ENCODE data around the gene CNPY3.
"Not testable (repeated sequence)": the region's sequence is repeated elsewhere in the genome, so short reads cannot be mapped to it uniquely, and the experiment has no call there.

Gene CNPY3

DNA sequence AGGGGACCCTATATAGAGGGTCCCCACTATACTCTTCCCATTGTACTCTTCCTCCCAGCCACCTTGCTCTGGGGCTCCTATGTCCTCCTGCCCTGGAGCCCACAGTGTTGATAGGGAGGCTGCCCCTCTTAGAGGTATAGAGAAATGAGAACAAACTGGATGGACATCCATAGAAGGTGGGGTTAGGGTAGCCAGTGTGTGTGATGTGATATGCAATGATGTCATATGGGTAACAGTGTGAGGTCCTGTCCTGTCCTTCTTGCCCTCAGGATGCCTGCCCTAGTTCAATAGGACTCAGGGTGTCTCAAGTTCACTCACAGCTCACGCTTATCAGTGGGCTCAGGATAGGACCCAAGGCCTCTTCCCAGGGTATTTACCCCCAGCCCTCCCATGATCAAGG is 13.0 kb upstream of the CNPY3 start:
- no peak for DNase-seq

DNA sequence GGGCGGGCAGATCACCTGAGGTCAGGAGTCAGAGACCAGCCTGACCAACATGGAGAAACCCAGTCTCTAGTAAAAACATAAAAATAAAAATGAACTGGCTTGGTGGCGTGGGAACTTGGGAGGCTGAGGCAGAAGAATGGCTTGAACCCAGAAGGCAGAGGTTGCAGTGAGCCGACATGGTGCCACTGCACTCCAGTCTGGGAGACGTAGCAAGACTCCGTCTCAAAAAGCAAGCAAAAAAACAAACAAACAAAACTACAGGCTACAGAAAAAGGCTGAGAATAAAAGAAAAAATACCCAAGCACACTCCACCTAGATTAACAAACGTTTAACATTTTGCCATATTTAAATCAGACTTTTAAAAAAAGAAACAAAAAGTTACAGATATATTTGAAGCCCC is 7.5 kb upstream of the CNPY3 start:
- DNase-seq: no peak

DNA sequence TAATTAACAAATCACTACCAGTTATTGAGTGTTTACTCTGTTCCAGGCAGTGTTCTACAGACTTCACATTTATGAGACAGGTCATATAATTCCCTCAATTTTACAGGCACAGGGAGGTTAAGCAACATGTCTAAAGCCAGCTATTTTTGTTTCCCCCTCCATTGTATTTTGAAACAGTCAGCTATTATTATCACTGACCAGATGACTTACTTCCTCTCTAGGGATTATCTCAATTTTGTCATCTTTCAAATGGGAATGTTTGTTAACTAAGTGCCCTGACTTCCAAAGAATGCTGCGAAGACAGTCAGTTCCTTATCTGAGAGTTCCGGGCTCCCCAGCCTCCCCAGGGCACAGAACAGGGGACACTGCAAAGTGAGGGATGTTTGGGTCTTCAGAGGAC is 5.6 kb upstream of the CNPY3 start:
- DNase-seq: no peak

DNA sequence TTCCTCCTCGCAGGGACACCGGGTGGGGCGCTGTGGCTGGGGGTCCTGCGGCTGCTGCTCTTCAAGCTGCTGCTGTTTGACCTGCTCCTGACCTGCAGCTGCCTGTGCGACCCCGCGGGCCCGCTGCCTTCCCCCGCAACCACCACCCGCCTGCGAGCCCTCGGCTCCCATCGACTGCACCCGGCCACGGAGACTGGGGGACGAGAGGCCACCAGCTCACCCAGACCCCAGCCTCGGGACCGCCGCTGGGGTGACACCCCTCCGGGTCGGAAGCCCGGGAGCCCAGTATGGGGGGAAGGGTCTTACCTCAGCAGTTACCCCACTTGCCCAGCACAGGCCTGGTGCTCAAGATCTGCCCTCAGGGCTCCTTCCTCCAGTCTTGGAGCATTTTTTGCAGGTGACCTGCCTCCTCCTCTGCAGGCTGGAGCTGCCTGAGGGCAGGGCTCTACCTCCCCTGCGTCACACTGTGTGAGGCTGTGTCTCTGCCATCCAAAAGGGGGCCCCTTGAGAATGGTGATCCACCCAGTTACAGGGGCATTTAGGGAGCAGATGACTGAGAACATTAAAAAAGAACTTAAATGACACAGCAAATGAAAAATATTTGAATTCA is 3.9 kb upstream of the CNPY3 start:
- no peak for DNase-seq

DNA sequence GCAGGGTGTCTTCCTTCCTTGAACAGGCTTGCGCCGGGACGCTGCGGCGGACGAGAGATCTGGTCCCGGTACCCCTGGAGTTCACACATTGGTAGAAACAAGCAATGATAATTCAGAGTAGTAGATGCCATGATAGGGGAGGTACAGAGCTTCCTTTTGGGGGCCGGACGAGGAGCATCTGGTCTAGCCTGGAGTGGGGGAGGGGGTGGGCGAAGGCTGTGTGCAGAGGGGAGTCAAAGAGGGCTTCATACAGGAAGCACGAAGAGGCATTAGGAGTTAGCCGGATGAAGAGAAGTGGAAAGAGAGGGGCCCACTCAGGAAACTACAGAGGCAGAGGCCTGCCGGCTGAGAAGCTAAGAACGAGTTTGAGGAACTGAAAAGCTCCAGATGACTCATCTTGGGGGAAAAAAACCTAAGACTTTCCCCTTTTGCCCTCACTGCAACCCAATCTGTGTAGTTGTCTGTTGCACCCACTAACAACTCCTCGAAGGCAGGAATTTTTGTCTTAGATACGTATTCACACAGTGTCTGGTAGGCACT is 611 bp downstream of the CNPY3 start:
- DNase-seq: no peak

DNA sequence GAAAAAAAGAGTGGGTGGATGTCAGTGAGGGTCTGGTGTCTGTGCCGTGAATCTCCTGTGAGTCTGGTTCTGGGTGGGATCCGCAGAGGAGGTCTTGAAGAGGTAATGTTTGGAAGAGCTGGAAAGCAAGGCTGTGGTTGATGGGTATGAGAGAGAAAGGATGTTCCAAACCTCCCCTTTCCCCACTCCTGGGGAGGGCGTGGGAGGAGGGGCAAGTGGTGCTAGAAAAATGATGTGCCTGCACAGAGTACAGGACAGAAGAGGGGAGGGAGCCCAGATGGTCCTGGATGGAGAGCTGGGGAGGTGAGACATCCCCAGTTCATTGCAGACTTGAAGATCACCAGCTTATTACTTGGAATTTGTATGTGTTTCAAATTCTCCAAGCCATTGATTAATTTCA is 3.1 kb downstream of the CNPY3 start:
- no peak for DNase-seq

DNA sequence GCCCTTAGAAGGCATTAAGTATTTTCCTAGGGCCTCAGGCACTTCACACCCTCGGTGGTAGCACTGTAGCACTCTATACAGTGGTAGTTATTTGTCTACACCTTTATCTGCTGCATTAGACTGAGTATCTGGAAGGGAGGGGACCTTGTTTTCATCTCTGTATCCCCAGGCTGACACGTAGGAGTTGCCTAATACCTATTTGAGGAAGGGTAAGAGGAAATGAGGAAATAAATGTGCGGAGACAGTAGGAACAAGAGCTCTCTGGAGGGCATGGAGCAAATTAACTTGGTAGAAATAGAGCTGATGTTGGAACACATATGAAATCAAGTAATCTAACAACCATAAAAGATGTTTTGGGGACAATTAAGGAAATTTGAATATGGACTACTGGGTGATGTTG is 3.9 kb downstream of the CNPY3 start:
- no peak for DNase-seq

DNA sequence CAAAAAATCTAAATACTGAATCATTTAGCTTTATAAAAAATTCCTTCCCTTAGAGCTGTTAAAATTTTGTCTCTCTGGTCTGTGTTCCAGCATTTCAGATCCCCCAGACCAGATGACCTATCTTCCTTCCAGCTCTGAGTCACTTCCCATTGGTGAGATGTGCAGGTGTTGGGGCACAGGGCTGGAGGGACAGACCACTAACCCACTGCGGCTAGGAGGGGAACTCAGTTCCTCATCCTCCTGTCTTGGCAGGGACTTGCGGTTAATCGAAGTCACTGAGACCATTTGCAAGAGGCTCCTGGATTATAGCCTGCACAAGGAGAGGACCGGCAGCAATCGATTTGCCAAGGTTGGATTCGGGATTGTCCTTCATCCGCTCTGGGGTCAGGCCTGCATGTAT is 6.0 kb downstream of the CNPY3 start:
- no peak for DNase-seq

DNA sequence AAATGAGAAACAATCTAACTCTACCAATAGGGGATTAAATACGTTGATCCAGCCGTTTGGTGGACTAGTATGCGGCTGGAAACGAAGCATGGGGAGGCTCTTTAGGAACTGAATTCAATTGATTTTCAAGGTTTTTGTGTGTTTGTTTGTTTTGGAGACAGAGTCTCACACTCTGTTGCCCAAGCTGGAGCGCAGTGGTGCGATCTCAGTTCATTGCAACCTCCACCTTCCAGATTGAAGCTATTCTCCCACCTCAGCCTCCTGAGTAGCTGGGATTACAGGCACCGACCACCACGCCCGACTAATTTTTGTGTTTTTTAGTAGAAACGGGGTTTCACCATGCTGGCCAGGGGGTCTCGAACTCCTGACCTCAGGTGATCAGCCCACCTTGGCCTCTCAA is 7.1 kb downstream of the CNPY3 start:
- DNase-seq: no peak

DNA sequence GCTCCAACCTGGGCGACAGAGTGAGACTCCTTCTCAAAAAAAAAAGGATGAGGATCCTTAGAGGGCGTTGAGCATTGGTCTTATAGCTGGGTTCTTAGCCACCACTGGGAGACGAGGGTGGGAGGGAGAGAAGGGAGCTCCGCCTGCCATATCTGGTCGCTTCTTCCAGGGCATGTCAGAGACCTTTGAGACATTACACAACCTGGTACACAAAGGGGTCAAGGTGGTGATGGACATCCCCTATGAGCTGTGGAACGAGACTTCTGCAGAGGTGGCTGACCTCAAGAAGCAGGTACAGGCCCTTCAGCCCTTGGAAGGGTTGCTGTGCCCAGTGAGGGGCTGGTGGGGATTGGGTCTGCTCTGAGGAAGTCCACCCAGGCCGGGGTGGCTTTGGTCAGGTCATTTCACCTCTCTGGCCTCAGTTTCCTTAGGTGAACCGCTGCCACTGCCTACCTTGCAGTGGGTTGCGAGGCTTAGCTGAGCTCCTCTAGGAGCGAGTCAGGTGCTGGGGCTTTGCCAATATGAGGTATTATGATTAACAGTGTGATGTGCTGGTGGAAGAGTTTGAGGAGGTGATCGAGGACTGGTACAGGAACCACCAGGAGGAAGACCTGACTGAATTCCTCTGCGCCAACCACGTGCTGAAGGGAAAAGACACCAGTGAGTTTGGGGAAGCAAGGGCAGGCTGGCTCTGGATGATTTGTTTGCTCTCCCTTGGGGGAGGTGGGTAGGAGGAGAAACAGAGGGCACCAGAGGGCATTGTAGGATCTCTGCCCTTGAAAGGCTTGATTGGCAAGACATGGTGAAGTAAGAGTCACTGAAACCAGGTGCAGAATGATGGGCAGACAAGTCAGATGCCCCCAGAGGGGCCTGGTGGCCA is 8.5 kb downstream of the CNPY3 start:
- no peak for DNase-seq

DNA sequence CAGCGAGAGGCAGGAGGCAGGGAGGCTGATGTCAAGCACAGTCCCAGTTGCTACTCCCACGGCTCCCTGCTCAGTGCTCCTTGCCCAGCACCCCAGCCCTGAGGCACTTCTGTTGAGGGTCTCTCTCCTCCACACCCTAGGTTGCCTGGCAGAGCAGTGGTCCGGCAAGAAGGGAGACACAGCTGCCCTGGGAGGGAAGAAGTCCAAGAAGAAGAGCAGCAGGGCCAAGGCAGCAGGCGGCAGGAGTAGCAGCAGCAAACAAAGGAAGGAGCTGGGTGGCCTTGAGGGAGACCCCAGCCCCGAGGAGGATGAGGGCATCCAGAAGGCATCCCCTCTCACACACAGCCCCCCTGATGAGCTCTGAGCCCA is 9.1 kb downstream of the CNPY3 start:
- DNase-seq: no peak

DNA sequence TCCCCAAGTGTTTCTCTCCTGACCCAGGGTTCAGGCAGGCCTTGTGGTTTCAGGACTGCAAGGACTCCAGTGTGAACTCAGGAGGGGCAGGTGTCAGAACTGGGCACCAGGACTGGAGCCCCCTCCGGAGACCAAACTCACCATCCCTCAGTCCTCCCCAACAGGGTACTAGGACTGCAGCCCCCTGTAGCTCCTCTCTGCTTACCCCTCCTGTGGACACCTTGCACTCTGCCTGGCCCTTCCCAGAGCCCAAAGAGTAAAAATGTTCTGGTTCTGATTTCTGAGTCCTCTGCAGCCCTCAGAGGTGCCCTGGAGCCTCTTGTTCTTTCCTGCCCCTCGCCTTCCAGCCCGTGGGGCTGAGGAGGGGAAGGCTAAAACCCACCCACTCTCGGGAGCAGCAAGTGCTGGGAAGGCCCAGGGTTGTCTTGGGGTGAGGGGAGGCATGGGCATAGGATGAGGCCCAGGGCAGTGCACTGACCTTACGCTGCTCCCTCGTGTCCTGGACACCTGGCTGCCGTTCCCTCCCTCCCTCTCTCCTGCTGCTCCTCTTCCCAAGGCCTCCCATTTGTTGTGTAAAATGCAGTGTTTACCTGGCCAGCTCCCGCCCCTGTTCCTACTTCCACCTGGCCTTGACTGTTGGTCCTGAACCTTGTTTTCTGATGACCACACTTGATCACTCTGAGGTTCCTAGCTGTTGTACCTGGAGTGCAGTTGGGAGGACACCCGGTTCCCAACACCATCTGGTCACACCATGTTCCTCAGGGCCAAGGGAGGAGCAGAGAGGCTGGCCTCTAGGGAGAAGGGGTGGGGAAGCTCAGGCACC is 9.9 kb downstream of the CNPY3 start:
- DNase-seq: no peak

DNA sequence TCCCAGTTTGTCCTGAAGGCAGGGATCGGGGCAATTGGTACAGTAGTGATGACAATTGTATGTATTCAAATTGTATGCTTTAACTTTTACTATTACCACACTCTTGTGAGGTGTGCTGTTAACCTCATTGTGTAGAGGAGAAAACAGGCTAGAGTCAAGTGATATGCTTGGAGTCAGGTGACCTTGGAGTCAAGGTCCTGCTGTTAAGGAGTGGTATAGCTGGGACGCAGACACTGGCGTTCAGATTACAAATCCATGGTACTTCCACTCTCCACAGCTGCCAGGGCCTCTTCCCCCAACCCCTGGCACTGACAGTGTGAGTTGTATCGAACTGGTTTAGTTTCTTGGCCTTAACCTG is 10.5 kb downstream of the CNPY3 start:
- no peak for DNase-seq

DNA sequence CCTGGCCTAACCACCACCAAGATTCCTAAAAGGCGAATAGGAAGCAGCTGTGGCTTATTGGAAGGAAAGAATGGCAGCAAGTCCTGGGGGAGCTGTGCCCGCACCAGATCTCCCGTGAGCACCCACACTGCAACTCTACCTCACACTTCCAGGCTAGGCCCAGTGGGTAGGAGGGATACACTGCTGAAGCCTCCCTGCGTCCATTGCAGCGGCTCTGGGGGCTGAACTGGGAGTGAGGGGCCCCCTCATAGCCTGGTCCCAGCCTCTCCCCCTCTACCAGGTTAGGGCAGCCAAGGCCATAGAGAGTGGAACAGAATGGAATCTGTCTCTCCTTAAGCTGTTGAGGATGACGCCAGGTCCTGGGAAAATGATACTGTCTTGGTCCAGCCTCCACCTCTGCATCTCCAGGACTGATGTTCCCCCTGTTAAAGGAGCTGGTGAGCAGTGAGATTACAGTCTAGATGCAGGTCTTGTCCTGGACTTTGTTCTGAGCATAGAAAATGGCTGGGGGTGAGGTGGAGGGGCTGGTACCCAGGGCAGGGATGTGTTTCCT is 11.3 kb downstream of the CNPY3 start:
- DNase-seq: no peak

DNA sequence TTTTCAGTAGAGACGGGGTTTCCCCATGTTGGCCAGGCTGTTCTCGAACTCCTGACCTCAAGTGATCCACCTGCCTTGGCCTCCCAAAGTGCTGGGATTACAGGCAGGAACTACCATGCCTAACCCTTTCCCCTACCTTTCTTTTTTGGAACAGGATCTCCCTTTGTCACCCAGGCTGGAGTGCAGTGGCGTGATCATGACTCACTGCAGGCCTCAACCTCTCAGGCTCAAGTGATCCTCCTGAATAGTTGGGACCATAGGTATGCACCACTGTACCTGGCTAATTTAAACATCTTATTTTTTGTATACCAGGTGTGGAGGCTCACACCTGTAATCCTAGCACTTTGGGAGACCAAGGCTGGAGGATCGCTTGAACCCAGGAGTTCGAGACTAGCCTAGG is 12.1 kb downstream of the CNPY3 start:
- DNase-seq: not testable (repeated sequence)

DNA sequence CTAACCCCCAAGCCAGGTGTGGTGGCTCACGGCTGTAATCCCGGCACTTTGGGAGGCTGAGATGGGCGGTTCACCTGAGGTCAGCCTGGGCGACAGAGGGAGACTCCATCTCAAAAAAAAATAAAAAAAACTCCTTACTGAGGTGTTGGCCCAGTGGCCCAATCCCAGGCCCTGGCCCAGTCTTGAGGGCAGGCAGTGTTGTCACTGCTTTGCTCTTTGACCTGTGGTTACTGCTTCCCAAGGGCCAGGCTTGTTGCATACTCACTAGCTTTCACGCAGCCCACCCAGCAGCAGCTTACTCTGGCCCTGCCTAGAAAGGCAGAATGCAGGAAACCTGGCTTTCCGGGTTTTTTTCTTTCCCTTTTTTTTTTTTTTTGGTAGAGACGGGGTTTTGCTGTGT is 13.2 kb downstream of the CNPY3 start:
- DNase-seq: no peak

DNA sequence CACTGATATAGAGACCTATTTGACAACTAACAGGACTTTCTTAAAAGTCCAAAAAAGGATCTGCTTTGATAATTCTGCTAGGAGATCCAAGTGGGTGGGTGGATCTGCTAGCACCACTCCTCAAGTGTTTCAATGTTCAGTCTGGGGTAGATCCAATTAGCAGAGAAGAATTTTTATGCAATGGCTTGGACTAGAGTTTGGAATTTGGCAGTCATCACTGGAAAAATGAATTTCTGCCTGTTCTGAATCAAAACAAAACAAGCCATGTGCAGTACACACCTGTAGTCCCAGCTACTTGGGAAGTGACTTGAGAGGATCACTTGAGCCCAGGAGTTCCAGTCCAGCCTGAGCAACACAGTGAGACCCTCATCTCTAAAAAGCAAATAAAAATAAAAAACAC is 18.7 kb downstream of the CNPY3 start:
- no peak for DNase-seq

DNA sequence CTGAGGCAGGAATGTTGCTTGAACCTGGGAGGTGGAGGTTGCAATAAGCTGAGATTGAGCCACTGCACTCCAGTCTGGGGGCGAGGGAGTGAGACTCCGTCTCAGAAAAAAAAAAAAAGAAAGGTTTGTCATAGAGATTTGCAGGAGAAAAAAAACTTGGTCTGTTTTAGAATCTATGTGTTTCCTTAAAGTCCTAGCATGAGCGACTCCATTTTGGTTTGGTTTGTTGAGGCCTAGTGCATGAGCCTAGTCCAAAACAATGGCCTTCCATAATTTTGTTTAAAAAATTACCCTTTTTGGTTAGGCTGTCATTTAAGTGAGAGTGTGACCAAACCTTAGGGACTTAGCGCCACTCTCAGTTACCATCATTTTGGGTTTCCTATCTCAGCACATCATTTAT is 23.1 kb downstream of the CNPY3 start:
- DNase-seq: no peak

DNA sequence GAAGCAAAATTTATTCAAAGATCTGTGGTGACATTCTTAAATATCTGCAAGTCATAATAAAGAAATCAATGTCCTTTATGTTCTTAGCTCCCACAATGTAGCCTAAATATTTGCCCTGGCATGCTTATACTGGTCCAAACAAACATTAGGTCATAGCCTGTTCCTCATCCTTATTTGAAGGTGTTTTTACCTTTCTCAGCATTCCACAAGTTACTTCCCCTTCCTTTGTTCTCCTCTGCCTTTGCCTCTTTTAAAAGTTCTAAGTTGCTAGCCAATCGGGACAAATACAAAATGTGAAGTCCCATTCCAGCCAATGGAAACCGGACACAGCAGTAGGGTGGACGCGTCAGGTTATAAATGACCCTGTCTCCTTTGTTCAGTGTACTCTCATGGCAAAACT is 25.1 kb downstream of the CNPY3 start:
- DNase-seq: not testable (repeated sequence)

DNA sequence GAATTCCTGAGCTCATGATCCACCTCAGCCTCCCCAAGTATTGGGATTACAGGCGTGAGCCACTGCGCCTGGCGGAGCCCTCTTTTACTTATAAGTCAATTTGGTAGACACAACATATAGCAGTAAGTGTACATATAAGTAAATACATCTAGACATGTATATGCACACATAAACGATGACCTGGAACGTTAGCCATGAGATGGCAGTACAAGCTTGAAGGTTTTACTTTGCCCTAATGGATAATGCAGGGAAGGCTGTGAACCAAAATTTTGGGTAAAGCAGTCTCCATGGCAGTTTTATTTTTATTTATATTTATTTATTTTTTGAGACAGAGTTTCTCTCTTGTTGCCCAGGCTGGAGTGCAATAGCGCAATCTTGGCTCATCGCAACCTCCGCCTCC is 28.8 kb downstream of the CNPY3 start:
- DNase-seq: no peak

DNA sequence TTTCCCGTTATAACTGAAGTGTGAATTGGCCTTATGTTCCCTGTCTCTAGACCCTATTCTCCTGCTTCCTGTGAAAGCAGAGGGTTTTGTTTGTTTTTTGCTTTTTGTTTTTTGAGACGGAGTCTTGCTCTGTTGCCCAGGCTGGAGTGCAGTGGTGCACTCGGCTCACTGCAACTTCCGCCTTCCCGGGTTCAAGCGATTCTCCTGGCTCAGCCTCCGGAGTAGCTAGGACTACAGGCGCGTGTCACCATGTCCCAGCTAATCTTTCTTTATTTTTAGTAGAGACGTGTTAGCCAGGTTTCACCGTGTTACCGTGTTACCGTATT is 30.6 kb downstream of the CNPY3 start:
- DNase-seq: no peak

DNA sequence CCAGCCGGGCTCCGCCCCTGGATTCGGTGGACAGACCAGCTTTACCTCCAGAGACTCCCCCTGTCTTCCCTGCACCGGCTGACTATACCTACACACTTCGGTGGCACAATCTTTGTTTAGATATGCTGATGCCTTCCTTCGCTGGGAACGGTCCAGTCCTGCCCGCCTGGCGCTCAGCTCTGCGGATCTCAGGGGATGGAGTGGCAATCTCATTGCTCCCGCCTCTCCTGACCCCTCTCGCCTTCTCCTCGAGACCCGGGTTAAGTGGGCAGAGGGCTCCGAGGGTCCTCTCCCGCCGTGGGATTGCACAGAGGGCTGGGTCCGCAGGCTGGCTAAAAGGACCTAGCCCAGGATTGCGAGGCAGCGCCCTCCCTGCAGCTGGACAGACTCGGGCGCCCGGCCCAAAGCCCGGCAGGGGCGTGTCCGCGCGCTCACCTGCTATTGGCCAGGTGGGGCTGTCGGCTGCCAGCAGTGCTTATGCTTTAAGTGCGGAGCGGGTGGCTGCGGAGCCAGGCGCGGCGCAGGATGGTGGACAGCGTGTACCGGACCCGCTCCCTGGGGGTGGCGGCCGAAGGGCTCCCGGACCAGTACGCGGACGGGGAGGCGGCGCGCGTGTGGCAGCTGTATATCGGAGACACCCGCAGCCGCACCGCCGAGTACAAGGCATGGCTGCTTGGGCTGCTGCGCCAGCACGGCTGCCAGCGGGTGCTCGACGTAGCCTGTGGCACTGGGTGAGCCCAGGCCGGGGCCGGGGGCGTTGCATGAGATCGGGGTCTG is 31.2 kb downstream of the CNPY3 start, which contains the start of gene GNMT:
GNMT (plus strand) TSS at position 512 of the 777 bp plus-strand sequence; CDS start at position 526, 14 bp downstream.
- DNase-seq: peak; percentile 51

DNA sequence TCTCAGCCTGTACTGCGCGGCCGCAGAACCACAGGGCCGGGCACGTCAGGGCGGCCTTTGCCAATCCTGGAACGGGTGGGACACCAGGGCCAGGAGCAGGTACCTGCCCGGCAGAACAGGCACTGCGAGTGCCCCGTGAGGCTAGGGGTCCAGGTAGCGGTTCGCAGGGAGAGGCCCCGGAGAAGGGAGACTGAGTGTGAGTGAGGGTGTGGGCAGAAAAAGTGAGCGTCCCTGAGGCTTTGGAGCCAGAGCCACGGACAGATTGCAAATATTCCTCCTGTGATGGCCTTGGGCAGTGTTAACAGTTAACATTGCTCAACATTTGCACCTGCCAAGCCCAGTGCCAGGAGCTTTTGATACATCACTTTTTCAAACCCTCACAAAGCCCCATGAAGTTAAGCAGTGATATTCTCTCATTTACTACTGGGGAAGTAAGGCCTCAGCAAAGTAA is 31.8 kb downstream of the CNPY3 start:
- no peak for DNase-seq
